Ishikawa (cell line): ENCODE data around the gene LRFN2.
A peak's percentile ranks its signal among the peaks of the same experiment; 100 is the strongest.

ENCODE experiments used
- CEBPB ChIP-seq: IDR thresholded peaks from 2 replicates; pipeline ENCODE4 v1.6.1; 2012
- CREB1 ChIP-seq: IDR thresholded peaks from 2 replicates; pipeline ENCODE4 v1.6.1; 2012; ENCODE audit warnings: low read depth
- EGR1 ChIP-seq: IDR thresholded peaks from 2 replicates; pipeline ENCODE4 v1.6.1; 2012
- EP300 ChIP-seq: IDR thresholded peaks from 2 replicates; pipeline ENCODE4 v1.6.1; 2012; ENCODE audit warnings: borderline replicate concordance
- FOXM1 ChIP-seq: IDR thresholded peaks from 2 replicates; pipeline ENCODE4 v1.6.1; 2012; ENCODE audit warnings: low read depth, borderline replicate concordance
- NFIC ChIP-seq: IDR thresholded peaks from 2 replicates; pipeline ENCODE4 v1.6.1; 2012
- RAD21 ChIP-seq: IDR thresholded peaks from 2 replicates; pipeline ENCODE4 v1.6.1; 2012; ENCODE audit warnings: low read depth
- TAF1 ChIP-seq: IDR thresholded peaks from 2 replicates; pipeline ENCODE4 v1.6.1; 2012; ENCODE audit warnings: low read depth, mild to moderate bottlenecking
- TCF12 ChIP-seq: IDR thresholded peaks from 2 replicates; pipeline ENCODE4 v1.6.1; 2012; ENCODE audit warnings: low read depth
- TEAD4 ChIP-seq: IDR thresholded peaks from 2 replicates; pipeline ENCODE4 v1.6.1; 2012
- YY1 ChIP-seq: IDR thresholded peaks from 2 replicates; pipeline ENCODE4 v1.6.1; 2012; ENCODE audit warnings: low read depth
- ZBTB7A ChIP-seq: IDR thresholded peaks from 2 replicates; pipeline ENCODE4 v1.6.1; 2012; ENCODE audit warnings: low read depth
- TF ChIP-seq, protein P1 (sequence below): IDR thresholded peaks from 2 replicates; pipeline ENCODE4 v1.6.1; 2012; ENCODE audit warnings: low read depth, mild to moderate bottlenecking
- TF ChIP-seq, protein P2 (sequence below): IDR thresholded peaks from 2 replicates; pipeline ENCODE4 v1.6.1; 2012
- TF ChIP-seq, protein P3 (sequence below): IDR thresholded peaks from 2 replicates; pipeline ENCODE4 v1.6.1; 2012

LRFN2 gene

DNA sequence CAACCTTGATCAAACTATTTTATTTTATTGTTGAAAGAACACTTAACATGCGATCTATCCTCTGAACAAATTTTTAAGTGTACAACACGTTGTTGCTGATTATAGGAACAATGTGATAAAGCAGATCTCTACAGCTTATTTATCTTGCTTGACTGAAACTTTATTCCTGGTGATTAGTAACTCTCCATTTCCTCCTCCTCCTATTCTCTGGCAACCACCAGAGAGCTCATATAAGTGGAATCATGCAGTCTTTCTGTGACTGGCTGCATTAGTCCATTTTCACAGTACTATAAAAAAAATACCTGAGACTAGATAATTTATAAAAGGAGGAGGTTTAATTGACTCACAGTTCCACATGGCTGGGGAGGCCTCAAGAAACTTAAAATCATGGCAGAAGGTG lies 218.1 kb downstream of the LRFN2 start:
- TF ChIP-seq EP300 (no peak), NFIC (no peak), TAF1 (no peak), EGR1 (no peak), FOXM1 (no peak)
- TF ChIP-seq, protein P1, sequence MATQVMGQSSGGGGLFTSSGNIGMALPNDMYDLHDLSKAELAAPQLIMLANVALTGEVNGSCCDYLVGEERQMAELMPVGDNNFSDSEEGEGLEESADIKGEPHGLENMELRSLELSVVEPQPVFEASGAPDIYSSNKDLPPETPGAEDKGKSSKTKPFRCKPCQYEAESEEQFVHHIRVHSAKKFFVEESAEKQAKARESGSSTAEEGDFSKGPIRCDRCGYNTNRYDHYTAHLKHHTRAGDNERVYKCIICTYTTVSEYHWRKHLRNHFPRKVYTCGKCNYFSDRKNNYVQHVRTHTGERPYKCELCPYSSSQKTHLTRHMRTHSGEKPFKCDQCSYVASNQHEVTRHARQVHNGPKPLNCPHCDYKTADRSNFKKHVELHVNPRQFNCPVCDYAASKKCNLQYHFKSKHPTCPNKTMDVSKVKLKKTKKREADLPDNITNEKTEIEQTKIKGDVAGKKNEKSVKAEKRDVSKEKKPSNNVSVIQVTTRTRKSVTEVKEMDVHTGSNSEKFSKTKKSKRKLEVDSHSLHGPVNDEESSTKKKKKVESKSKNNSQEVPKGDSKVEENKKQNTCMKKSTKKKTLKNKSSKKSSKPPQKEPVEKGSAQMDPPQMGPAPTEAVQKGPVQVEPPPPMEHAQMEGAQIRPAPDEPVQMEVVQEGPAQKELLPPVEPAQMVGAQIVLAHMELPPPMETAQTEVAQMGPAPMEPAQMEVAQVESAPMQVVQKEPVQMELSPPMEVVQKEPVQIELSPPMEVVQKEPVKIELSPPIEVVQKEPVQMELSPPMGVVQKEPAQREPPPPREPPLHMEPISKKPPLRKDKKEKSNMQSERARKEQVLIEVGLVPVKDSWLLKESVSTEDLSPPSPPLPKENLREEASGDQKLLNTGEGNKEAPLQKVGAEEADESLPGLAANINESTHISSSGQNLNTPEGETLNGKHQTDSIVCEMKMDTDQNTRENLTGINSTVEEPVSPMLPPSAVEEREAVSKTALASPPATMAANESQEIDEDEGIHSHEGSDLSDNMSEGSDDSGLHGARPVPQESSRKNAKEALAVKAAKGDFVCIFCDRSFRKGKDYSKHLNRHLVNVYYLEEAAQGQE: no peak
- TF ChIP-seq, protein P2, sequence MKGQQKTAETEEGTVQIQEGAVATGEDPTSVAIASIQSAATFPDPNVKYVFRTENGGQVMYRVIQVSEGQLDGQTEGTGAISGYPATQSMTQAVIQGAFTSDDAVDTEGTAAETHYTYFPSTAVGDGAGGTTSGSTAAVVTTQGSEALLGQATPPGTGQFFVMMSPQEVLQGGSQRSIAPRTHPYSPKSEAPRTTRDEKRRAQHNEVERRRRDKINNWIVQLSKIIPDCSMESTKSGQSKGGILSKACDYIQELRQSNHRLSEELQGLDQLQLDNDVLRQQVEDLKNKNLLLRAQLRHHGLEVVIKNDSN: no peak

DNA sequence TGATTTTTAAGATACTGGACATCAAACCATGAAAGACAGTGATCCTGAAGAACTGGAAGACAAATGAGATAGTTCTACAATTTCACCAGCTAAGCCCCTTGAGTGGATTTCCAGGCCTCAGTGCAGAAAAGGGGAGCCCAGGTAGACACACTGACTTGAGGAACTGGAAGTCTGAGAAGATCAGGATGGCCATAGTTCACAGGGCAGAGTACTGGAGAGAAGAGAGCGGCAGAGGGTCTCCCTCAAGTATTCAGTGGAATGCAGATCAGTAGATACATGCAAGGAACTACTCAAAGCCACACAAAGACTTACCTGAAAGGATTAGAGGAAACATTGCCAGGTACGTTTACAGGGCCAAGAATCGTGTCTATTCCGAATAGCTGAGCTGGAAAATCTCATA lies 224.3 kb downstream of the LRFN2 start:
- TF ChIP-seq, protein P3, sequence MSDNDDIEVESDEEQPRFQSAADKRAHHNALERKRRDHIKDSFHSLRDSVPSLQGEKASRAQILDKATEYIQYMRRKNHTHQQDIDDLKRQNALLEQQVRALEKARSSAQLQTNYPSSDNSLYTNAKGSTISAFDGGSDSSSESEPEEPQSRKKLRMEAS: no peak
- TF ChIP-seq YY1 (no peak), CEBPB (no peak), TCF12 (no peak), TEAD4 (no peak), RAD21 (no peak), EGR1 (no peak), FOXM1 (no peak), ZBTB7A (no peak), TAF1 (no peak), EP300 (no peak), NFIC (no peak), CREB1 (no peak)
- TF ChIP-seq, protein P2: no peak
- TF ChIP-seq, protein P1: no peak

DNA sequence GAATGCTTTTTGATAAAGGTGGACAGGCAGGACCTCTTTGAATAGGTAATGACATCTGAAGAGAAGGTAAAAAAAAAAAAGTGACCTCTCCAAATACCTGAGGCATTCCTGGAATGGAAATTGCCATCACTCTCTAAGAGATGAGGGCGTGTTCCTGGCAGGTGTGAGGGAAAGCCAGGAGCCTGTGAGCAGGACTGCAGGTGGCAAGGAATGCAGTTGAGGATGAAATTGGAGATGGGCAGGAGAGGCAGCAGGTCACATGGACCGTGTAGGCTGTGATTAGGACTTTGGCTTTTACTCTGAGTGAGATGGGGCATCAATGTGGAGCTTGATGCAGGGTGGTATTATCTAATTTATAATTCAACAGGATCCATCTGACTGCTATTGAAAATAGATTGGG lies 227.4 kb downstream of the LRFN2 start:
- no peak for TF ChIP-seq CEBPB
- TF ChIP-seq FOXM1: no peak
- TF ChIP-seq TAF1: no peak
- TF ChIP-seq, protein P3: peak; percentile 67
- TF ChIP-seq ZBTB7A: no peak
- TF ChIP-seq CREB1: no peak
- TF ChIP-seq, protein P1: no peak
- TF ChIP-seq TEAD4: peak; percentile 91
- TF ChIP-seq, protein P2: peak; percentile 80
- TF ChIP-seq YY1: 0 out of 2 replicates have a peak, but pooled peaks have one; percentile 53
- peak; percentile 49; the same call in 1 of the 2 replicates for TF ChIP-seq NFIC
- TF ChIP-seq RAD21: no peak
- no peak for TF ChIP-seq EGR1
- TF ChIP-seq EP300: peak; percentile 45; the same call in 1 of the 2 replicates
- peak; percentile 70 for TF ChIP-seq TCF12
